WI38 (cell line): ENCODE data around the gene CSAG2.
"Not testable (repeated sequence)": the region's sequence is repeated elsewhere in the genome, so short reads cannot be mapped to it uniquely, and the experiment has no call there.

Experiments
- H3K4me3 ChIP-seq: 2 replicates; pipeline ENCODE4 v1.5.1; 2011; ENCODE audit warnings: low read depth, mild to moderate bottlenecking, control low read depth, low read length
- CTCF ChIP-seq: IDR thresholded peaks from 2 replicates; pipeline ENCODE4 v1.5.1; 2012; ENCODE audit warnings: low read depth, mild to moderate bottlenecking, control low read depth, low read length

The CSAG2 gene

GRCh38 chrX:152725409-152725808 lies 16.3 kb upstream of the CSAG2 start:
- no peak overlapping the region for H3K4me3 ChIP-seq
- no peak for TF ChIP-seq CTCF

- not testable (repeated sequence) for H3K4me3 ChIP-seq
Measured at GRCh38 chrX:152713815-152714787, 5.0 kb upstream of the CSAG2 start, which contains the start of gene MAGEA2B. Gene MAGEA2B, plus strand, starts transcription at chrX:152714628. Its CDS starts 2,479 bp downstream, at chrX:152717107.

GRCh38 chrX:152713195-152713594 lies 4.1 kb upstream of the CSAG2 start:
- not testable (repeated sequence) for H3K4me3 ChIP-seq

GRCh38 chrX:152706500-152706899 lies 2.6 kb downstream of the CSAG2 start:
- H3K4me3 ChIP-seq = not testable (repeated sequence)

GRCh38 chrX:152700390-152700789 lies 8.7 kb downstream of the CSAG2 start:
- not testable (repeated sequence) for H3K4me3 ChIP-seq

- H3K4me3 ChIP-seq = not testable (repeated sequence)
Measured at GRCh38 chrX:152697952-152698931, 10.8 kb downstream of the CSAG2 start, which contains the start of gene MAGEA3. Gene MAGEA3, plus strand, starts transcription at chrX:152698794. Its CDS starts 2,039 bp downstream, at chrX:152700833.

GRCh38 chrX:152681012-152681411 lies 28.1 kb downstream of the CSAG2 start:
- not testable (repeated sequence) for H3K4me3 ChIP-seq

GRCh38 chrX:152674652-152675051 lies 34.4 kb downstream of the CSAG2 start:
- not testable (repeated sequence) for H3K4me3 ChIP-seq

GRCh38 chrX:152674135-152674534 lies 34.9 kb downstream of the CSAG2 start:
- no peak for TF ChIP-seq CTCF
- H3K4me3 ChIP-seq = no peak overlapping the region

GRCh38 chrX:152663086-152663485 lies 46.0 kb downstream of the CSAG2 start:
- H3K4me3 ChIP-seq = no peak overlapping the region
- TF ChIP-seq CTCF = no peak

GRCh38 chrX:152658302-152658701 lies 50.8 kb downstream of the CSAG2 start:
- no peak overlapping the region for H3K4me3 ChIP-seq
- TF ChIP-seq CTCF = no peak
